Neural cell (in vitro differentiated cells): ENCODE results near the gene TGFBRAP1. TPM values are rescaled to one million over a fixed set of nuclear protein-coding genes. Genes with fewer than 3 reads are reported as not detected.

ENCODE experiments used
- H2AFZ ChIP-seq: fragments of 200-600, 300-800 bp; sonication (generic), shearing (Covaris generic); 2 replicates; pipeline ENCODE4 v1.6.0; 2014; ENCODE audit warnings: low read depth, mild to moderate bottlenecking, antibody characterized with exemption, low read length, moderate library complexity
- H3F3A ChIP-seq: fragments of 200-600 bp; shearing (Covaris generic); 2 replicates; pipeline ENCODE4 v1.6.1; 2016; ENCODE audit warnings: mild to moderate bottlenecking, moderate library complexity, mixed read lengths, antibody characterized with exemption, low read length; ENCODE audit not compliant: insufficient read depth, poor library complexity, severe bottlenecking
- H3K27ac ChIP-seq: fragments of 200-600, 300-800 bp; sonication (generic), shearing (Covaris generic); 2 replicates; pipeline ENCODE4 v1.5.1; 2014; ENCODE audit warnings: mild to moderate bottlenecking, low read length, moderate library complexity
- H3K27me3 ChIP-seq: fragments of 300-800, 200-600 bp; sonication (generic), shearing (Covaris generic); 2 replicates; pipeline ENCODE4 v1.6.0; 2014; ENCODE audit warnings: mild to moderate bottlenecking, low read depth, low read length, moderate library complexity; ENCODE audit not compliant: insufficient read depth
- H3K36me3 ChIP-seq: fragments of 300-800, 200-600 bp; sonication (generic), shearing (Covaris generic); 2 replicates; pipeline ENCODE4 v1.5.1; 2014; ENCODE audit warnings: mild to moderate bottlenecking, antibody characterized with exemption, low read length, moderate library complexity; ENCODE audit not compliant: insufficient read depth
- H3K4me2 ChIP-seq: fragments of 300-800, 200-600 bp; sonication (generic), shearing (Covaris generic); 2 replicates; pipeline ENCODE4 v1.6.0; 2014; ENCODE audit warnings: mild to moderate bottlenecking, low read length
- H3K4me3 ChIP-seq: fragments of 300-800, 200-600 bp; sonication (generic), shearing (Covaris generic); 2 replicates; pipeline ENCODE4 v1.5.1; 2014; ENCODE audit warnings: mild to moderate bottlenecking, low read length, moderate library complexity
- H3K79me2 ChIP-seq: fragments of 200-600 bp; shearing (Covaris generic); replicated peaks from 2 replicates; pipeline ENCODE4 v1.6.0; 2014; ENCODE audit warnings: mild to moderate bottlenecking, low read length, moderate library complexity; ENCODE audit not compliant: insufficient read depth
- H3K9ac ChIP-seq: fragments of 300-800, 200-600 bp; sonication (generic), shearing (Covaris generic); 2 replicates; pipeline ENCODE4 v1.6.1; 2016; ENCODE audit warnings: mild to moderate bottlenecking, low read length, mixed read lengths
- H3K9me2 ChIP-seq: fragments of 200-600 bp; shearing (Covaris generic); 2 replicates; pipeline ENCODE4 v1.6.1; 2016; ENCODE audit warnings: mild to moderate bottlenecking, low read length, mixed read lengths; ENCODE audit not compliant: insufficient read depth
- H3K9me3 ChIP-seq: fragments of 200-600, 300-800 bp; sonication (generic), shearing (Covaris generic); 2 replicates; pipeline ENCODE4 v1.6.1; 2016; ENCODE audit warnings: mild to moderate bottlenecking, mixed run types, low read length, moderate library complexity, mixed read lengths
- H4K20me1 ChIP-seq: fragments of 200-600 bp; shearing (Covaris generic); 2 replicates; pipeline ENCODE4 v1.6.1; 2016; ENCODE audit warnings: mild to moderate bottlenecking, mixed run types; ENCODE audit not compliant: insufficient read depth
- EP300 ChIP-seq: fragments of 450-650 bp; conservative IDR thresholded peaks from 2 replicates; pipeline ENCODE4 v1.6.1; 2014; ENCODE audit warnings: antibody characterized with exemption, mild to moderate bottlenecking, moderate library complexity; ENCODE audit not compliant: poor library complexity, severe bottlenecking
- EZH2 ChIP-seq: fragments of 200-600, 300-800 bp; shearing (Covaris generic), sonication (generic); IDR thresholded peaks from 2 replicates; pipeline ENCODE4 v1.6.1; 2014; ENCODE audit warnings: antibody characterized with exemption, low read length, borderline replicate concordance, mild to moderate bottlenecking; ENCODE audit not compliant: insufficient read depth, poor library complexity, severe bottlenecking
- MXI1 ChIP-seq: fragments of 450-650 bp; conservative IDR thresholded peaks from 2 replicates; pipeline ENCODE4 v1.6.1; 2014; ENCODE audit warnings: antibody characterized with exemption, mild to moderate bottlenecking; ENCODE audit not compliant: poor library complexity, severe bottlenecking
- POLR2AphosphoS5 ChIP-seq: IDR thresholded peaks from 2 replicates; pipeline ENCODE4 v1.6.1; 2012
- RAD21 ChIP-seq: fragments of 450-650 bp; conservative IDR thresholded peaks from 2 replicates; pipeline ENCODE4 v1.6.1; 2014; ENCODE audit warnings: antibody characterized with exemption, mild to moderate bottlenecking, moderate library complexity
- REST ChIP-seq: IDR thresholded peaks from 2 replicates; pipeline ENCODE4 v1.6.1; 2012; ENCODE audit warnings: borderline replicate concordance
- SMC3 ChIP-seq: fragments of 450-650 bp; conservative IDR thresholded peaks from 2 replicates; pipeline ENCODE4 v1.6.1; 2014; ENCODE audit warnings: antibody characterized with exemption, mild to moderate bottlenecking, moderate library complexity; ENCODE audit not compliant: poor library complexity
- TAF1 ChIP-seq: IDR thresholded peaks from 2 replicates; pipeline ENCODE4 v1.6.1; 2012; ENCODE audit warnings: low read depth
- polyA plus RNA-seq: library from polyadenylated mRNA; depleted of rRNA; stranded (reverse); fragments of >200 nt; gene quantifications from 2 replicates; pipeline ENCODE4 v1.2.3, GENCODE V29; 2014
- TF ChIP-seq, protein P1 (sequence below): fragments of 450-650 bp; IDR thresholded peaks from 2 replicates; pipeline ENCODE4 v1.5.1; 2014; ENCODE audit warnings: antibody characterized with exemption, mild to moderate bottlenecking, moderate library complexity; ENCODE audit not compliant: poor library complexity, severe bottlenecking

The TGFBRAP1 gene
- polyA plus RNA-seq, 1 donor from 2014 or later: 13.9 TPM

DNA sequence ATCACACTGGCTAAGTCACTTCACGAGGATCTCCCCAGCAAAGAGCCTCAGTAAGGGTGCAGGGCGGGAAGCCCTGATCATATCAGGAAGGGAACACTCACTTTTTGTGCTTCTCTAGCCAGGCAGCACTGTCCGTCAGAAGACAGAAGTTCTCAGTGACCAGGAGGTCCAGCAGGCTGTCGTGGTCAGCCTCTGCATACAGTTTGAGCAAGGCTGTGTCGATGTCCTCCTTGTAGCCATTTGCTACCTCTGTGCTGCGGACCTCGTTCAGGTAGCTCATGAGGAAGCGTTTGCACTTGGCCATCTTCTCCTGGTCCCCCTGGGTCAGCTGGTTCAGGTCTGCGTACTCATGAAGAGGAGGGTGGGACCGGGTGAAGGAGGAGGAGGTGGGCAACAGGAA is 49.3 kb downstream of the TGFBRAP1 start:
- TF ChIP-seq TAF1 (no peak), POLR2AphosphoS5 (no peak)
- no peak overlapping the region for H3K27ac ChIP-seq
- no peaks in the 10 kb centered on the region for H3K9me3 ChIP-seq
- H3F3A ChIP-seq: no peaks in the 10 kb centered on the region
- no peaks in the 10 kb centered on the region for H3K9me2 ChIP-seq
- no peak overlapping the region for H3K4me3 ChIP-seq
- no peak overlapping the region for H3K9ac ChIP-seq
- H4K20me1 ChIP-seq: no peaks in the 10 kb centered on the region
- peaks cover 3% of the 10 kb centered on the region for H3K36me3 ChIP-seq
- H2AFZ ChIP-seq: no peak overlapping the region
- H3K79me2 ChIP-seq: no peaks in the 10 kb centered on the region
- H3K27me3 ChIP-seq: no peaks in the 10 kb centered on the region
- no peak overlapping the region for H3K4me2 ChIP-seq

DNA sequence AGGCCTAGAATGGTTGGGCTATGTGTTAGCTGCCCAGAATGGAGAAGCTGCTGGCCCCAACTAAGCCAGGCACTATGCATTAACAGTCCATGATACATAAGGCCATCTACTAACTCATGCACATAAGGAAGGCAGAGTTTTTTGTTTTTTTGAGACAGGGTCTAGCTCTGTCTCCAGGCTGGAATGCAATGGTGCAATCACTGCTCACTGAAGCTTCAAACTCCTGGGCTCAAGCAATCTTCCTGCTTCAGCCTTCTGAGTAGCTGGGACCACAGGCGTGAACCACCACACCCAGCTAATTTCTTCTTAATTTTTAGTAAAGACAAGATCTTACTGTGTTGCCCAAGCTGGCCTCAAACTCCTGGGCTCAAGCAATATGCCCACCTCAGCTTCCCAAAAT is 50.4 kb downstream of the TGFBRAP1 start:
- Histone ChIP-seq H3K9me3 (no peaks in the 10 kb centered on the region), H3K79me2 (no peaks in the 10 kb centered on the region), H3K4me2 (no peak overlapping the region), H3F3A (no peaks in the 10 kb centered on the region), H3K9me2 (no peaks in the 10 kb centered on the region), H3K36me3 (peaks cover 12% of the 10 kb centered on the region), H2AFZ (no peak overlapping the region), H3K27me3 (no peaks in the 10 kb centered on the region), H3K4me3 (no peak overlapping the region), H3K27ac (no peak overlapping the region), H3K9ac (no peak overlapping the region), H4K20me1 (no peaks in the 10 kb centered on the region)
- TF ChIP-seq TAF1: no peak
- no peak for TF ChIP-seq RAD21
- no peak for TF ChIP-seq EP300
- TF ChIP-seq, protein P1, sequence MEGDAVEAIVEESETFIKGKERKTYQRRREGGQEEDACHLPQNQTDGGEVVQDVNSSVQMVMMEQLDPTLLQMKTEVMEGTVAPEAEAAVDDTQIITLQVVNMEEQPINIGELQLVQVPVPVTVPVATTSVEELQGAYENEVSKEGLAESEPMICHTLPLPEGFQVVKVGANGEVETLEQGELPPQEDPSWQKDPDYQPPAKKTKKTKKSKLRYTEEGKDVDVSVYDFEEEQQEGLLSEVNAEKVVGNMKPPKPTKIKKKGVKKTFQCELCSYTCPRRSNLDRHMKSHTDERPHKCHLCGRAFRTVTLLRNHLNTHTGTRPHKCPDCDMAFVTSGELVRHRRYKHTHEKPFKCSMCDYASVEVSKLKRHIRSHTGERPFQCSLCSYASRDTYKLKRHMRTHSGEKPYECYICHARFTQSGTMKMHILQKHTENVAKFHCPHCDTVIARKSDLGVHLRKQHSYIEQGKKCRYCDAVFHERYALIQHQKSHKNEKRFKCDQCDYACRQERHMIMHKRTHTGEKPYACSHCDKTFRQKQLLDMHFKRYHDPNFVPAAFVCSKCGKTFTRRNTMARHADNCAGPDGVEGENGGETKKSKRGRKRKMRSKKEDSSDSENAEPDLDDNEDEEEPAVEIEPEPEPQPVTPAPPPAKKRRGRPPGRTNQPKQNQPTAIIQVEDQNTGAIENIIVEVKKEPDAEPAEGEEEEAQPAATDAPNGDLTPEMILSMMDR: no peak
- TF ChIP-seq EZH2: no peak
- TF ChIP-seq SMC3: no peak
- no peak for TF ChIP-seq POLR2AphosphoS5
- no peak for TF ChIP-seq MXI1
- TF ChIP-seq REST: no peak

DNA sequence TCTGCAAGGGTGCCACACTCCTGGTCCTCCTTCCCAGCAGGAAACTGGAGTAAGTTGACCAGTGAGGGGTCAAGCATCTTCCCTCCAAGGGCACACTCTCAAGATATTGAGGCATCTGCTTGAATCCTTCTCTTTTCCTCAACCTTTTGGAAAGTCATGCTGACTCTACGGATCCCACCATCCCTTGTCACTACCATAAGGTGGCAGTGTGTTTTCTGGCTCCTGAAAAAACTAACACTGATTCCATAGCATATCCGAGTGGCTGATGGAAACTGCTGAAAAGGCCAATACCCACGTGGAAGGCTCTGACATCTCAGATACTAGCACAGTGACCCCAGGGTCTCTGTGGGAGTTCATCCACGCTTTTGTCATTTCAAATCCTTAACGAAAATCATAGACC is 50.9 kb downstream of the TGFBRAP1 start:
- no peaks in the 10 kb centered on the region for H4K20me1 ChIP-seq
- no peak overlapping the region for H2AFZ ChIP-seq
- peaks cover 13% of the 10 kb centered on the region for H3K36me3 ChIP-seq
- no peak overlapping the region for H3K27ac ChIP-seq
- H3K9me3 ChIP-seq: no peaks in the 10 kb centered on the region
- H3F3A ChIP-seq: no peaks in the 10 kb centered on the region
- TF ChIP-seq SMC3: no peak
- no peak for TF ChIP-seq REST
- TF ChIP-seq, protein P1: no peak
- TF ChIP-seq EZH2: no peak
- no peak for TF ChIP-seq RAD21
- H3K9ac ChIP-seq: no peak overlapping the region
- no peak overlapping the region for H3K4me3 ChIP-seq
- no peaks in the 10 kb centered on the region for H3K79me2 ChIP-seq
- H3K27me3 ChIP-seq: no peaks in the 10 kb centered on the region
- no peak overlapping the region for H3K4me2 ChIP-seq
- no peaks in the 10 kb centered on the region for H3K9me2 ChIP-seq
